ENCODE data around the gene SYDE2. TPM values are rescaled to one million over a fixed set of nuclear protein-coding genes. Genes with fewer than 3 reads are reported as not detected.

The SYDE2 gene
- polyA plus RNA-seq, 3 donors from 2014 or later = 0.08 to 0.98 (median 0.12) TPM

- no peak for DNase-seq
- Mint-ChIP-seq H3K4me3 (no peak overlapping the region), H3K4me1 (no peaks in the 10 kb centered on the region), H3K9me3 (no peaks in the 10 kb centered on the region), H3K27me3 (ENCODE audit: low read depth in 3 of 3) (peaks cover 0 to 4% (median 2%) of the 10 kb centered on the region in 3 donors), H3K36me3 (no peaks in the 10 kb centered on the region), H3K27ac (no peak overlapping the region)
Measured at GRCh38 chr1:85115933-85116332, 84.9 kb downstream of the SYDE2 start.

GRCh38 chr1:85111695-85112094, 89.1 kb downstream of the SYDE2 start:
- H3K27ac Mint-ChIP-seq = no peak overlapping the region
- no peak for DNase-seq
- no peaks in the 10 kb centered on the region for H3K36me3 Mint-ChIP-seq
- H3K4me1 Mint-ChIP-seq = no peaks in the 10 kb centered on the region
- H3K4me3 Mint-ChIP-seq = no peak overlapping the region
- no peaks in the 10 kb centered on the region for H3K9me3 Mint-ChIP-seq
- peaks cover 0 to 3% (median 2%) of the 10 kb centered on the region in 3 donors for H3K27me3 Mint-ChIP-seq (ENCODE audit: low read depth in 3 of 3)

- Mint-ChIP-seq H3K9me3 (no peaks in the 10 kb centered on the region), H3K4me3 (no peak overlapping the region), H3K4me1 (no peaks in the 10 kb centered on the region), H3K27me3 (ENCODE audit: low read depth in 3 of 3) (peaks cover 0 to 3% (median 0%) of the 10 kb centered on the region in 3 donors), H3K27ac (no peak overlapping the region), H3K36me3 (no peaks in the 10 kb centered on the region)
- no peak for DNase-seq
Measured at GRCh38 chr1:85109475-85109874, 91.3 kb downstream of the SYDE2 start.

Other genes starting within 250 kb of the SYDE2 start
- 1 to 10 TPM; 1.4 to 3.8 (median 2.1) TPM for gene MCOLN2, start 203.9 kb downstream of the SYDE2 start, polyA plus RNA-seq
- not detected for gene MCOLN3, start 152.5 kb downstream of the SYDE2 start, polyA plus RNA-seq
- 10 to 100 TPM; 13.9 to 29.2 (median 19.9) TPM for gene C1orf52, start 58.6 kb upstream of the SYDE2 start, polyA plus RNA-seq
- 10 to 100 TPM; 23.0 to 26.0 (median 26.0) TPM for gene BCL10, start 75.6 kb upstream of the SYDE2 start, polyA plus RNA-seq

Data from immature natural killer cell (primary cell).